CD4-positive, alpha-beta T cell treated with Interleukin-15 for 4 hours (primary cell): ENCODE measurements around the gene MKNK2.

Experiments used
- DNase-seq: peaks from one replicate; pipeline ENCODE4 v3.0.0-alpha.2; 2020; ENCODE audit warnings: low spot score

Gene MKNK2

GRCh38 chr19:2057484-2058469 is 6.7 kb upstream of the MKNK2 start:
- no peak for DNase-seq

- no peak for DNase-seq
Measured at GRCh38 chr19:2056837-2057192, 5.8 kb upstream of the MKNK2 start.

- no peak for DNase-seq
Measured at GRCh38 chr19:2055931-2056836, 5.1 kb upstream of the MKNK2 start.

- DNase-seq = no peak
Measured at GRCh38 chr19:2054763-2055162, 3.7 kb upstream of the MKNK2 start.

- DNase-seq = no peak
Measured at GRCh38 chr19:2053601-2054389, 2.8 kb upstream of the MKNK2 start.

GRCh38 chr19:2051773-2052704 is 995 bp upstream of the MKNK2 start:
- DNase-seq = peak; percentile 61

- DNase-seq = no peak
Measured at GRCh38 chr19:2050349-2050990, 574 bp downstream of the MKNK2 start.

- peak; percentile 66 for DNase-seq
Measured at GRCh38 chr19:2049741-2050348, 1.2 kb downstream of the MKNK2 start.

- DNase-seq = no peak
Measured at GRCh38 chr19:2048959-2049740, 1.9 kb downstream of the MKNK2 start.

GRCh38 chr19:2048104-2048958 is 2.7 kb downstream of the MKNK2 start:
- DNase-seq = no peak

- no peak for DNase-seq
Measured at GRCh38 chr19:2047449-2048103, 3.5 kb downstream of the MKNK2 start.

GRCh38 chr19:2047076-2047448 is 4.0 kb downstream of the MKNK2 start:
- DNase-seq = no peak

GRCh38 chr19:2046046-2046907 is 4.8 kb downstream of the MKNK2 start:
- DNase-seq = no peak

- DNase-seq = no peak
Measured at GRCh38 chr19:2045501-2046045, 5.5 kb downstream of the MKNK2 start.

- DNase-seq = no peak
Measured at GRCh38 chr19:2044709-2045500, 6.1 kb downstream of the MKNK2 start.
